Tibial artery (tissue), 4 donors: Measurements from ENCODE around the gene INPP5D.

Experiments
- DNase-seq, 2 donors: peaks; one replicate each; pipeline ENCODE4 v3.0.0-alpha.2; 2019
- H3K27ac ChIP-seq, 2 donors: fragments of 200-600 bp; sonication (generic) in 1 of 2; 1 replicate in 1 of 2; 2 replicates in 1 of 2; pipeline ENCODE4 v1.5.1; 2018 to 2019; ENCODE audit warnings: mild to moderate bottlenecking in 1 of 2
- H3K27me3 ChIP-seq, 2 donors: fragments of 200-600 bp; sonication (generic) in 1 of 2; one replicate each; pipeline versions ENCODE4 v1.5.1 to v1.6.0; 2016 to 2019
- H3K36me3 ChIP-seq, 3 donors: fragments of 200-600 bp; sonication (generic) in 2 of 3; one replicate each; pipeline ENCODE4 v1.5.1; 2016 to 2019; ENCODE audit warnings: mild to moderate bottlenecking in 2 of 3
- H3K4me1 ChIP-seq, 4 donors: fragments of 200-600 bp; sonication (generic) in 2 of 4; 1 replicate in 3 of 4; 2 replicates in 1 of 4; pipeline ENCODE4 v1.5.1; 2016 to 2019
- H3K4me3 ChIP-seq, 2 donors: fragments of 200-600 bp; sonication (generic) in 1 of 2; 1 replicate in 1 of 2; 2 replicates in 1 of 2; pipeline ENCODE4 v1.5.1; 2018 to 2019; ENCODE audit warnings: mild to moderate bottlenecking in 2 of 2
- H3K9me3 ChIP-seq, 3 donors: fragments of 200-600 bp; sonication (generic) in 1 of 3; one replicate each; pipeline ENCODE4 v1.5.1; 2016 to 2019
- intact Hi-C: fragments of 100-400 bp; cut with DNase I; formaldehyde crosslinking; loops from one replicate; pipeline ENCODE4 v1.15.0; 2023; ENCODE audit warnings: low total_unique reads
- TF ChIP-seq, protein P1 (sequence below), 2 experiments: fragments of 200-600 bp in 1 of 2; fragments of 450-650 bp in 1 of 2; IDR thresholded peaks; one replicate each; pipeline ENCODE4 v1.5.1; 2017 to 2019; ENCODE audit warnings: antibody characterized with exemption in 2 of 2, mild to moderate bottlenecking in 1 of 2, moderate library complexity in 1 of 2

The INPP5D gene

DNA sequence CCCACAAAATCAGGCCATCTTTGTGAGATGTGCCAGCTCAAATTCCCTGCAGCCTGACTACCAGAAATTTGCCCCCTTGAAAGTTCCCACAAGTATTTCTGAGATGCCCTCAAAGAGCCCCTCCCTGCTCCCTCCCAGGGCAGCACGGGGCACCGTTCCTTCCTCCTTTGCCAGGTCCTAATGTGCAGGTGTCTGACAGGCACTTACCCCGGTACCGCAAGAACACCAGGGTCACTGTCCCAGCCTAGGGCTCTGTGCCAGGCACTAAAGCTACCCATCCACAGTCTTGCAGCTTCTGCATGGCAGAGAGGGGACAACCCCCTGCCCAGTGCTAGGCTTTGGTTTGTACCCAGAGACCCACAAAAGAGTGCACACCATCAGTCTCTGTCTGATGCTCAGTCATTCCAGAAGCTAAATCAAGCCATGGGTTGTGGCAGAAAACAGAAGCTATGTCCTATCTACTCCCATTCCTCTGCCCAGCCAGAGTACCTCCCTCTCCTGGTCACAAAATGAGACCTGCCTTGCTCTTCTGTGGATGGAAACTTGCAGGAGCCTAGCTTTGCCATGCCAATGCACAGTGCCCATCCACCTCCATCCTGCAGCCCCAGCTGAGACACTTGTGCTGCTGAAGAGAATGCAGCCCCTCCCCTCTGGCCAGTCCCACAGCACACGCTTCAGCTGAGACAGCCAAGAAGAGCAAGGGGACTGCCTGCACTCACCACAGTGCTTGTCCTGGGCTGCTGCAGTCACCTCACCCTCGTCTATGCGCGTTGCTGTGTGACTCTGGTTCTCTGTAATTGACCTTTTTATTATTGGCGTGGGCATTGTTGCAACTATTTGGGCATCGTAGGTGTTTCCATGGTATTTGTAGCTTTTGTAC, 48.7 kb downstream of the INPP5D start:
- intact Hi-C loops: no loop called here
- Histone ChIP-seq H3K9me3 (no peaks in the 10 kb centered on the region), H3K4me3 (no peak overlapping the region), H3K36me3 (no peaks in the 10 kb centered on the region), H3K4me1 (peaks cover 0 to 12% (median 0%) of the 10 kb centered on the region in 4 donors), H3K27ac (no peak overlapping the region), H3K27me3 (peaks cover 0 to 11% of the 10 kb centered on the region in 2 donors)
- no peak for DNase-seq
- TF ChIP-seq, protein P1, sequence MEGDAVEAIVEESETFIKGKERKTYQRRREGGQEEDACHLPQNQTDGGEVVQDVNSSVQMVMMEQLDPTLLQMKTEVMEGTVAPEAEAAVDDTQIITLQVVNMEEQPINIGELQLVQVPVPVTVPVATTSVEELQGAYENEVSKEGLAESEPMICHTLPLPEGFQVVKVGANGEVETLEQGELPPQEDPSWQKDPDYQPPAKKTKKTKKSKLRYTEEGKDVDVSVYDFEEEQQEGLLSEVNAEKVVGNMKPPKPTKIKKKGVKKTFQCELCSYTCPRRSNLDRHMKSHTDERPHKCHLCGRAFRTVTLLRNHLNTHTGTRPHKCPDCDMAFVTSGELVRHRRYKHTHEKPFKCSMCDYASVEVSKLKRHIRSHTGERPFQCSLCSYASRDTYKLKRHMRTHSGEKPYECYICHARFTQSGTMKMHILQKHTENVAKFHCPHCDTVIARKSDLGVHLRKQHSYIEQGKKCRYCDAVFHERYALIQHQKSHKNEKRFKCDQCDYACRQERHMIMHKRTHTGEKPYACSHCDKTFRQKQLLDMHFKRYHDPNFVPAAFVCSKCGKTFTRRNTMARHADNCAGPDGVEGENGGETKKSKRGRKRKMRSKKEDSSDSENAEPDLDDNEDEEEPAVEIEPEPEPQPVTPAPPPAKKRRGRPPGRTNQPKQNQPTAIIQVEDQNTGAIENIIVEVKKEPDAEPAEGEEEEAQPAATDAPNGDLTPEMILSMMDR (IDR thresholded peaks at IDR 0.05): no peak

DNA sequence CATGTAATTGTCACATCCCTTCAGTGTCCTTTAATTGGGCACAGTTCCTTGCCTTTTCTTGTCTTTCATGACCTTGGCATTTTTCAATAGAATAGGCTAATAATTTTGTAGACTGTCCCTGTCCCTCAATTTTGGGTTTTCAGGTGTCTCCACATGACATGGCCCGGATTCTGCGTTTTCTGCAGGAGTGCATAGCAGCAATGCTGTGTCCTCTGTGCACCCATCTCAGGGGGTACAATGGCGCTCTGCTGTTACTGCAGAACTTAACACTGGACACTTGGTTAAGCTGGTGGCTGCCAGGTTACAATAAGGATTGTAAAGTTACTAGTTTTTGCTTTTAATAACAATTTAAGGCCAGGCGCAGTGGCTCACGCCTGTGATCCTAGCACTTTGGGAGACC, 51.3 kb downstream of the INPP5D start:
- Histone ChIP-seq H3K4me1 (peaks cover 0 to 12% (median 0%) of the 10 kb centered on the region in 4 donors), H3K9me3 (no peaks in the 10 kb centered on the region), H3K27ac (no peak overlapping the region), H3K36me3 (no peaks in the 10 kb centered on the region), H3K27me3 (peaks cover 0 to 8% of the 10 kb centered on the region in 2 donors), H3K4me3 (no peak overlapping the region)
- intact Hi-C loops: no loop called here
- no peak for DNase-seq
- TF ChIP-seq, protein P1 (IDR thresholded peaks at IDR 0.05): no peak

DNA sequence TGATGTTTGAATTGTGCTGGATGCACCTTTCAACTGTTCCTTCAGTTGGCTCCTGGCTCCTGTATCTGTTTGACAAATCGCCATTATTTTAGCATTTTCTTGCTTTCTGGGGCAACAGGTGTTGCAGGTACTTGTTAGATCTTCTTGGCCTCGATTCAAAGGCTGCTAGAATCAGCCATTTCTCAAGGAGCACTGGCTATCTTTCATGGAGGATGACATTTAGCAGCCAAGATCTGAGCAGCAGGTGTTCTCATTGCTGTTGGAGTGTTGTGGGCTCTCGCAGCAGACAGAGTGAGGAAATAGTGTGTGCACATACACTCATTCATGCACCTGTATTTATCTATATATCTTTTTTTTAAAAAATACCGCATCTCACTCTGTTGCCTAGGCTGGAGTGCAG, 52.2 kb downstream of the INPP5D start:
- H3K9me3 ChIP-seq: no peaks in the 10 kb centered on the region
- H3K27ac ChIP-seq: no peak overlapping the region
- no peaks in the 10 kb centered on the region for H3K36me3 ChIP-seq
- intact Hi-C loops: no loop called here
- no peak overlapping the region for H3K4me3 ChIP-seq
- TF ChIP-seq, protein P1 (IDR thresholded peaks at IDR 0.05): no peak
- peaks cover 0 to 10% (median 0%) of the 10 kb centered on the region in 4 donors for H3K4me1 ChIP-seq
- DNase-seq: peak in 1 of 2 donors; percentile 6
- peaks cover 0 to 8% of the 10 kb centered on the region in 2 donors for H3K27me3 ChIP-seq

DNA sequence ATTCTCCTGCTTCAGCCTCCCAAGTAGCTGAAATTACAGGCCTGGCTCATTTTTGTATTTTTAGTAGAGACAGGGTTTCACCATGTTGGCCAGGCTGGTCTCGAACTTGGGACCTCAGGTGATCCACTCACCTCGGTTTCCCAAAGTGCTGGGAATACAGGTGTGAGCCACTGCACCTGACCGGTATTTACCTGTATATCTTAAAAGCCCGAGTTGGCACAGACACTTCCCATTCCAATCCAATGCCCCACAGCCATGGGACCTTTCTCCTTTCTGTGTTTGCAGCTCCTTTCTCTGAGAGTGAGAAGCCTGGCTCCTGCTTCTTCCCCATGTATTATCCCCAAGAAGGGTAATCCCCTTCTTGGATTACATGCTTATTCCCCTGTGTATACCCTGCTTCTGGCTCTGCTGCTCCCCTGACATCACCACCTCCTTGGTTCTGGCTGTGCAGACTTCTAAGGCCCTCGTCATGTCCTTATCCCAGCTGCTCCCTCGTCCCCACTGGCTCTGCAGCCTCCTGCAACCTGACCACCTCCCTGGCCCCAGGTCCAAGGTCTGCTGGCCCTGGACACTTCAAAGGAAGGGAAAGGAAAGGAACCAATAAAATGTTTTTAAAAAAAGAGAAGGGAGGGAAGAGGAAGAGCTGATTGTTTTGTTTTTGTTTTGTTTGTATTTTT, 52.8 kb downstream of the INPP5D start:
- intact Hi-C loops: no loop called here
- peaks cover 0 to 6% (median 0%) of the 10 kb centered on the region in 4 donors for H3K4me1 ChIP-seq
- H3K36me3 ChIP-seq: no peaks in the 10 kb centered on the region
- no peak overlapping the region for H3K27ac ChIP-seq
- H3K9me3 ChIP-seq: no peaks in the 10 kb centered on the region
- H3K27me3 ChIP-seq: peaks cover 0 to 5% of the 10 kb centered on the region in 2 donors
- no peak overlapping the region for H3K4me3 ChIP-seq
- TF ChIP-seq, protein P1 (IDR thresholded peaks at IDR 0.05): no peak
- peak in 1 of 2 donors; percentile 10 for DNase-seq

DNA sequence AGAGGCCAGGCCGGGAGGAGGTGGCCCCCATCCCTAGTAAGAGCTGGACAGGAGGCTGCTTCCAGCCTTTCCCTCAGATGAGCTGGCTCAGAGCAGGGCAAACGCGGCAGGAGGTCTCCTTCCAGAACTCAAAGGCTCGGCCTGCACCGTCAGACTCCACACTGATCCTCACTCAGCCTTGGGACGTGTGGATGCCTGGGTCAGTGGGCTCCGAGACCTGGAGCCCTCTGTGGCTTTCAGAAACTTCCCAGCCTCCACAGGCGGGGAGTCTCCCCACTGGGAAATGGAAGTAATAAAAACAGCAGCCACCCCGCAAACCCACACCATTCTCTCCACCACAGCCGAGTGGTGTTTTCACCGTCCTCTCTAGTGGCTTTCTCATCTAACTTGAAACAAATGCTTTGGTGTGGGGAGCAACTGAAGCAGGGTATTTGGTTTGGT, 54.3 kb downstream of the INPP5D start:
- no peak overlapping the region for H3K4me3 ChIP-seq
- peak in 1 of 2 donors; percentile 27 for DNase-seq
- H3K27ac ChIP-seq: no peak overlapping the region
- no peaks in the 10 kb centered on the region for H3K36me3 ChIP-seq
- intact Hi-C loops: no loop called here
- H3K27me3 ChIP-seq: no peaks in the 10 kb centered on the region
- TF ChIP-seq, protein P1 (IDR thresholded peaks at IDR 0.05): no peak
- no peaks in the 10 kb centered on the region for H3K9me3 ChIP-seq
- H3K4me1 ChIP-seq: no peaks in the 10 kb centered on the region
